WTC11 (cell line): ENCODE results near the gene NUDT3. TPM values are rescaled to one million over a fixed set of nuclear protein-coding genes. Genes with fewer than 3 reads are reported as not detected.

ENCODE experiments used
- ATAC-seq: fragments of 200-7000 bp; cut with Tn5 transposase; 2 replicates; pipeline ENCODE4 v1.10.0; 2021; ENCODE audit warnings: mild to moderate bottlenecking, moderate library complexity
- CTCF ChIA-PET: fragments of 300-600 bp; sonication (Branson Sonifier 250); formaldehyde crosslinking; loops from one replicate; lab custom pipeline; 2021; ENCODE audit warnings: antibody characterized with exemption; lab: Charles Lee
- POLR2A ChIA-PET: fragments of 350-600 bp; sonication (Branson Sonifier 250); formaldehyde crosslinking; loops from one replicate; lab custom pipeline; 2021; ENCODE audit warnings: antibody characterized with exemption; lab: Charles Lee
- DNase-seq: peaks from one replicate; pipeline ENCODE4 v3.0.0; 2021; ENCODE audit warnings: low spot score
- H3K27ac Mint-ChIP-seq: 2 replicates; pipeline ENCODE4 v1.8.0; 2021; ENCODE audit warnings: mixed read lengths
- H3K27me3 Mint-ChIP-seq: 2 replicates; pipeline ENCODE4 v1.8.0; 2021; ENCODE audit warnings: low read depth, mild to moderate bottlenecking, moderate library complexity, mixed read lengths
- H3K36me3 Mint-ChIP-seq: 2 replicates; pipeline ENCODE4 v1.8.0; 2021; ENCODE audit warnings: mixed read lengths
- H3K4me1 Mint-ChIP-seq: 2 replicates; pipeline ENCODE4 v1.8.0; 2022; ENCODE audit warnings: mixed read lengths
- H3K4me3 Mint-ChIP-seq: 2 replicates; pipeline ENCODE4 v1.8.0; 2021; ENCODE audit warnings: mild to moderate bottlenecking, moderate library complexity, mixed read lengths
- H3K9me3 Mint-ChIP-seq: 2 replicates; pipeline ENCODE4 v1.8.0; 2021; ENCODE audit warnings: mixed read lengths
- CBFB ChIP-seq: sonication (generic); formaldehyde crosslinking; IDR thresholded peaks from 2 replicates; pipeline ENCODE4 v1.8.1; 2022; ENCODE audit warnings: mild to moderate bottlenecking, low read depth, missing genetic modification reagents
- CREB1 ChIP-seq: sonication (generic); formaldehyde crosslinking; IDR thresholded peaks from 2 replicates; pipeline ENCODE4 v1.8.0; 2023; ENCODE audit warnings: mild to moderate bottlenecking, missing genetic modification reagents
- E2F5 ChIP-seq: sonication (generic); formaldehyde crosslinking; IDR thresholded peaks from 2 replicates; pipeline ENCODE4 v1.8.1; 2022; ENCODE audit warnings: mild to moderate bottlenecking, moderate library complexity, missing genetic modification reagents
- ERG ChIP-seq: fragments of 250-450 bp; sonication (Bioruptor Pico); IDR thresholded peaks from 2 replicates; pipeline ENCODE4 v1.8.0; 2021; ENCODE audit warnings: mild to moderate bottlenecking
- ESRRA ChIP-seq: sonication (generic); formaldehyde crosslinking; IDR thresholded peaks from 2 replicates; pipeline ENCODE4 v1.8.1; 2022; ENCODE audit warnings: mild to moderate bottlenecking, missing genetic modification reagents, borderline replicate concordance
- GABPB1 ChIP-seq: sonication (generic); formaldehyde crosslinking; IDR thresholded peaks from 2 replicates; pipeline ENCODE4 v1.8.1; 2023; ENCODE audit warnings: mild to moderate bottlenecking, missing genetic modification reagents
- GRHL2 ChIP-seq: fragments of 250-450 bp; sonication (Bioruptor Pico); IDR thresholded peaks from 2 replicates; pipeline ENCODE4 v1.8.0; 2022; ENCODE audit warnings: mild to moderate bottlenecking, moderate library complexity; ENCODE audit not compliant: insufficient replicate concordance, severe bottlenecking
- HMGXB4 ChIP-seq: sonication (generic); formaldehyde crosslinking; IDR thresholded peaks from 2 replicates; pipeline ENCODE4 v1.8.1; 2023; ENCODE audit warnings: mild to moderate bottlenecking, moderate library complexity, missing genetic modification reagents
- KAT7 ChIP-seq: sonication (generic); formaldehyde crosslinking; IDR thresholded peaks from 2 replicates; pipeline ENCODE4 v1.8.1; 2023; ENCODE audit warnings: missing genetic modification reagents, mild to moderate bottlenecking, borderline replicate concordance
- MXD4 ChIP-seq: fragments of 250-450 bp; sonication (Bioruptor Pico); IDR thresholded peaks from 2 replicates; pipeline ENCODE4 v1.8.0; 2021; ENCODE audit warnings: mild to moderate bottlenecking, moderate library complexity, borderline replicate concordance
- MYBL2 ChIP-seq: sonication (generic); formaldehyde crosslinking; IDR thresholded peaks from 2 replicates; pipeline ENCODE4 v1.8.1; 2023; ENCODE audit warnings: mild to moderate bottlenecking, moderate library complexity, missing genetic modification reagents
- NFYB ChIP-seq: sonication (generic); formaldehyde crosslinking; conservative IDR thresholded peaks from 2 replicates; pipeline ENCODE4 v1.8.0; 2022; ENCODE audit warnings: low read depth, missing genetic modification reagents
- NR2C2 ChIP-seq: sonication (generic); formaldehyde crosslinking; IDR thresholded peaks from 2 replicates; pipeline ENCODE4 v1.8.0; 2022; ENCODE audit warnings: mild to moderate bottlenecking, missing genetic modification reagents
- OVOL2 ChIP-seq: fragments of 250-450 bp; sonication (Bioruptor Pico); IDR thresholded peaks from 2 replicates; pipeline ENCODE4 v1.9.0; 2021; ENCODE audit warnings: mild to moderate bottlenecking, borderline replicate concordance
- RORB ChIP-seq: fragments of 250-450 bp; sonication (Bioruptor Pico); IDR thresholded peaks from 2 replicates; pipeline ENCODE4 v1.9.0; 2021; ENCODE audit warnings: mild to moderate bottlenecking
- SMAD3 ChIP-seq: sonication (generic); formaldehyde crosslinking; IDR thresholded peaks from 2 replicates; pipeline ENCODE4 v1.8.0; 2022; ENCODE audit warnings: missing genetic modification reagents, mild to moderate bottlenecking, borderline replicate concordance
- SOX15 ChIP-seq: fragments of 250-450 bp; sonication (Bioruptor Pico); IDR thresholded peaks from 2 replicates; pipeline ENCODE4 v1.9.0; 2021; ENCODE audit warnings: mild to moderate bottlenecking
- TP53 ChIP-seq: sonication (generic); formaldehyde crosslinking; IDR thresholded peaks from 2 replicates; pipeline ENCODE4 v1.8.1; 2023; ENCODE audit warnings: mild to moderate bottlenecking, missing genetic modification reagents
- ZNF219 ChIP-seq: sonication (generic); formaldehyde crosslinking; IDR thresholded peaks from 2 replicates; pipeline ENCODE4 v1.8.0; 2023; ENCODE audit warnings: missing genetic modification reagents, mild to moderate bottlenecking, borderline replicate concordance
- ZNF263 ChIP-seq: sonication (generic); formaldehyde crosslinking; IDR thresholded peaks from 2 replicates; pipeline ENCODE4 v1.8.1; 2022; ENCODE audit warnings: low read depth, mild to moderate bottlenecking, moderate library complexity, missing genetic modification reagents
- ZNF281 ChIP-seq: sonication (generic); formaldehyde crosslinking; IDR thresholded peaks from 2 replicates; pipeline ENCODE4 v1.8.0; 2023; ENCODE audit warnings: mild to moderate bottlenecking, missing genetic modification reagents
- total RNA-seq: library from RNA; stranded (reverse); gene quantifications from 3 replicates; pipeline ENCODE4 v1.2.3, GENCODE V29; 2021
- TF ChIP-seq, protein P1 (sequence below): sonication (generic); formaldehyde crosslinking; conservative IDR thresholded peaks from 2 replicates; pipeline ENCODE4 v1.8.1; 2022; ENCODE audit warnings: mild to moderate bottlenecking, missing genetic modification reagents
- TF ChIP-seq, protein P2 (sequence below): fragments of 250-450 bp; sonication (Bioruptor Pico); IDR thresholded peaks from 2 replicates; pipeline ENCODE4 v2.1.2; 2022; ENCODE audit warnings: mild to moderate bottlenecking, moderate library complexity
- TF ChIP-seq, protein P3 (sequence below): fragments of 250-450 bp; sonication (Bioruptor Pico); IDR thresholded peaks from 2 replicates; pipeline ENCODE4 v1.9.0; 2021; ENCODE audit warnings: mild to moderate bottlenecking, borderline replicate concordance

The NUDT3 gene
- total RNA-seq, 1 experiment from 2014 or later, result 30.0 TPM

DNA sequence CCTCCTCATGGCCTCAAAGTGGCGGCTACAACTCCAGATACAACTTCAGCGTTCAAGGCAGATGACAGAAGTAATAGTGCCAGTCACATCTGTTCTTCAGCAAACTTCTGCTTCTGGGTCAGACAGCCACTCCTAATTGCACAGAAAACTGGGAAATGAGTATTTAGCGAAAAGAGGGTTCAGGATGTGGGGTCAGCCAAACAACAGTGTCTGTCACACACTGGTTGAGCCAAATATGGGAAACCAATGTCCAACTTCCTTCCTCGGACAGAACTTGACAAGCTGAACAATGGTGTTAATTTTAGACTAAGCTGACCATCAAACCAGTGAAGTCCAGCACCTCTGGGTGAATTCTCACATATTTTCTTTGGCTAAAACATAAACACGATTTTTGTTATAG, 22.1 kb downstream of the NUDT3 start:
- CTCF ChIA-PET, result no interaction called here
- peaks cover 13% of the 10 kb centered on the region; the same call in 1 of the 2 replicates for H3K36me3 Mint-ChIP-seq
- DNase-seq, result no peak
- ATAC-seq, result no peak
- H3K4me3 Mint-ChIP-seq, result no peak overlapping the region
- no peaks in the 10 kb centered on the region for H3K27me3 Mint-ChIP-seq
- H3K9me3 Mint-ChIP-seq, result no peaks in the 10 kb centered on the region
- H3K27ac Mint-ChIP-seq, result no peak overlapping the region; the same call in 1 of the 2 replicates
- TF ChIP-seq NR2C2, result no peak
- TF ChIP-seq, protein P1, sequence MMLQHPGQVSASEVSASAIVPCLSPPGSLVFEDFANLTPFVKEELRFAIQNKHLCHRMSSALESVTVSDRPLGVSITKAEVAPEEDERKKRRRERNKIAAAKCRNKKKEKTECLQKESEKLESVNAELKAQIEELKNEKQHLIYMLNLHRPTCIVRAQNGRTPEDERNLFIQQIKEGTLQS, result no peak
- TF ChIP-seq CBFB (CRISPR knock-in tag), result no peak
- no peak for TF ChIP-seq KAT7 (CRISPR knock-in tag)
- no peak for TF ChIP-seq ZNF263
- TF ChIP-seq CREB1 (CRISPR knock-in tag), result no peak
- TF ChIP-seq E2F5 (CRISPR knock-in tag), result no peak
- no peak for TF ChIP-seq SMAD3 (CRISPR knock-in tag)
- no peak for TF ChIP-seq TP53 (CRISPR knock-in tag)
- no peak for TF ChIP-seq GABPB1 (CRISPR knock-in tag)
- no peak for TF ChIP-seq MYBL2 (CRISPR knock-in tag)
- no peak for TF ChIP-seq ZNF219
- TF ChIP-seq NFYB (CRISPR knock-in tag), result no peak
- TF ChIP-seq, protein P2, sequence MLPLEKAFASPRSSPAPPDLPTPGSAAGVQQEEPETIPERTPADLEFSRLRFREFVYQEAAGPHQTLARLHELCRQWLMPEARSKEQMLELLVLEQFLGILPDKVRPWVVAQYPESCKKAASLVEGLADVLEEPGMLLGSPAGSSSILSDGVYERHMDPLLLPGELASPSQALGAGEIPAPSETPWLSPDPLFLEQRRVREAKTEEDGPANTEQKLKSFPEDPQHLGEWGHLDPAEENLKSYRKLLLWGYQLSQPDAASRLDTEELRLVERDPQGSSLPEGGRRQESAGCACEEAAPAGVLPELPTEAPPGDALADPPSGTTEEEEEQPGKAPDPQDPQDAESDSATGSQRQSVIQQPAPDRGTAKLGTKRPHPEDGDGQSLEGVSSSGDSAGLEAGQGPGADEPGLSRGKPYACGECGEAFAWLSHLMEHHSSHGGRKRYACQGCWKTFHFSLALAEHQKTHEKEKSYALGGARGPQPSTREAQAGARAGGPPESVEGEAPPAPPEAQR (CRISPR knock-in tag), result no peak
- no peak for TF ChIP-seq ZNF281 (CRISPR knock-in tag)
- no peak for TF ChIP-seq GRHL2 (CRISPR knock-in tag)
- POLR2A ChIA-PET, result no interaction called here
- no peaks in the 10 kb centered on the region for H3K4me1 Mint-ChIP-seq

GRCh38 chr6:34369385-34369784, 23.1 kb downstream of the NUDT3 start:
- no peak for DNase-seq
- Mint-ChIP-seq H3K36me3 (peaks cover 13% of the 10 kb centered on the region; the same call in 1 of the 2 replicates), H3K4me1 (no peaks in the 10 kb centered on the region), H3K4me3 (no peak overlapping the region), H3K27me3 (no peaks in the 10 kb centered on the region), H3K27ac (0 out of 2 replicates have a peak overlapping the region, but pooled peaks have one; percentile 4), H3K9me3 (no peaks in the 10 kb centered on the region)
- CTCF ChIA-PET, result no interaction called here
- ATAC-seq, result no peak
- POLR2A ChIA-PET, result no interaction called here
- TF ChIP-seq SOX15, result no peak
- no peak for TF ChIP-seq OVOL2 (CRISPR knock-in tag)
- no peak for TF ChIP-seq RORB (CRISPR knock-in tag)
- TF ChIP-seq CBFB (CRISPR knock-in tag), result no peak
- TF ChIP-seq, protein P1, result no peak
- TF ChIP-seq HMGXB4 (CRISPR knock-in tag), result no peak
- no peak for TF ChIP-seq ESRRA
- no peak for TF ChIP-seq MXD4 (CRISPR knock-in tag)
- no peak for TF ChIP-seq ERG (CRISPR knock-in tag)
- TF ChIP-seq, protein P3, sequence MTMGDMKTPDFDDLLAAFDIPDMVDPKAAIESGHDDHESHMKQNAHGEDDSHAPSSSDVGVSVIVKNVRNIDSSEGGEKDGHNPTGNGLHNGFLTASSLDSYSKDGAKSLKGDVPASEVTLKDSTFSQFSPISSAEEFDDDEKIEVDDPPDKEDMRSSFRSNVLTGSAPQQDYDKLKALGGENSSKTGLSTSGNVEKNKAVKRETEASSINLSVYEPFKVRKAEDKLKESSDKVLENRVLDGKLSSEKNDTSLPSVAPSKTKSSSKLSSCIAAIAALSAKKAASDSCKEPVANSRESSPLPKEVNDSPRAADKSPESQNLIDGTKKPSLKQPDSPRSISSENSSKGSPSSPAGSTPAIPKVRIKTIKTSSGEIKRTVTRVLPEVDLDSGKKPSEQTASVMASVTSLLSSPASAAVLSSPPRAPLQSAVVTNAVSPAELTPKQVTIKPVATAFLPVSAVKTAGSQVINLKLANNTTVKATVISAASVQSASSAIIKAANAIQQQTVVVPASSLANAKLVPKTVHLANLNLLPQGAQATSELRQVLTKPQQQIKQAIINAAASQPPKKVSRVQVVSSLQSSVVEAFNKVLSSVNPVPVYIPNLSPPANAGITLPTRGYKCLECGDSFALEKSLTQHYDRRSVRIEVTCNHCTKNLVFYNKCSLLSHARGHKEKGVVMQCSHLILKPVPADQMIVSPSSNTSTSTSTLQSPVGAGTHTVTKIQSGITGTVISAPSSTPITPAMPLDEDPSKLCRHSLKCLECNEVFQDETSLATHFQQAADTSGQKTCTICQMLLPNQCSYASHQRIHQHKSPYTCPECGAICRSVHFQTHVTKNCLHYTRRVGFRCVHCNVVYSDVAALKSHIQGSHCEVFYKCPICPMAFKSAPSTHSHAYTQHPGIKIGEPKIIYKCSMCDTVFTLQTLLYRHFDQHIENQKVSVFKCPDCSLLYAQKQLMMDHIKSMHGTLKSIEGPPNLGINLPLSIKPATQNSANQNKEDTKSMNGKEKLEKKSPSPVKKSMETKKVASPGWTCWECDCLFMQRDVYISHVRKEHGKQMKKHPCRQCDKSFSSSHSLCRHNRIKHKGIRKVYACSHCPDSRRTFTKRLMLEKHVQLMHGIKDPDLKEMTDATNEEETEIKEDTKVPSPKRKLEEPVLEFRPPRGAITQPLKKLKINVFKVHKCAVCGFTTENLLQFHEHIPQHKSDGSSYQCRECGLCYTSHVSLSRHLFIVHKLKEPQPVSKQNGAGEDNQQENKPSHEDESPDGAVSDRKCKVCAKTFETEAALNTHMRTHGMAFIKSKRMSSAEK (CRISPR knock-in tag), result no peak
